HEK293 (cell line): ENCODE data around the gene ANKRD28.

Source experiments
- CTCF ChIP-seq: fragments of 450-650 bp; formaldehyde crosslinking; IDR thresholded peaks from 2 replicates; pipeline ENCODE4 v1.5.1; 2016; ENCODE audit warnings: missing biosample characterization, missing genetic modification characterization
- MEIS1 ChIP-seq: sonication (generic); formaldehyde crosslinking; IDR thresholded peaks from 2 replicates; pipeline ENCODE4 v1.8.1; 2022; ENCODE audit warnings: missing genetic modification reagents, mild to moderate bottlenecking, borderline replicate concordance
- ZFP3 ChIP-seq: fragments of 450-650 bp; formaldehyde crosslinking; IDR thresholded peaks from 2 replicates; pipeline ENCODE4 v1.5.1; 2016; ENCODE audit warnings: low read depth, missing biosample characterization, missing genetic modification characterization
- ZNF274 ChIP-seq, 2 experiments: fragments of 200-500 bp in 1 of 2; fragments of 450-650 bp in 1 of 2; sonication (Bioruptor generic) in 1 of 2; formaldehyde crosslinking in 1 of 2; IDR thresholded peaks; 2 replicates each; pipeline versions ENCODE4 v1.5.1 to v1.6.1; 2014 to 2016; ENCODE audit warnings: borderline replicate concordance in 1 of 2, inconsistent platforms in 1 of 2, low read length in 1 of 2, missing biosample characterization in 1 of 2, missing genetic modification characterization in 1 of 2
- ZNF558 ChIP-seq: fragments of 450-650 bp; formaldehyde crosslinking; IDR thresholded peaks from 2 replicates; pipeline ENCODE4 v1.5.1; 2016; ENCODE audit warnings: missing biosample characterization, missing genetic modification characterization
- ZNF670 ChIP-seq: fragments of 450-650 bp; formaldehyde crosslinking; IDR thresholded peaks from 2 replicates; pipeline ENCODE4 v1.5.1; 2016; ENCODE audit warnings: missing biosample characterization, missing genetic modification characterization, low read depth
- ZSCAN5A ChIP-seq: fragments of 450-650 bp; formaldehyde crosslinking; IDR thresholded peaks from 2 replicates; pipeline ENCODE4 v1.5.1; 2016; ENCODE audit warnings: missing biosample characterization, missing genetic modification characterization
- TF ChIP-seq, protein P1 (sequence below): IDR thresholded peaks from 2 replicates; pipeline ENCODE4 v1.6.1; 2011; ENCODE audit warnings: mild to moderate bottlenecking, low read depth, low read length, borderline replicate concordance
- TF ChIP-seq, protein P2 (sequence below): fragments of 450-650 bp; formaldehyde crosslinking; IDR thresholded peaks from 2 replicates; pipeline ENCODE4 v1.5.1; 2016; ENCODE audit warnings: missing biosample characterization, missing genetic modification characterization
- TF ChIP-seq, protein P3 (sequence below): fragments of 450-650 bp; formaldehyde crosslinking; IDR thresholded peaks from 2 replicates; pipeline ENCODE4 v1.5.1; 2016; ENCODE audit warnings: missing biosample characterization, missing genetic modification characterization
- TF ChIP-seq, protein P4 (sequence below): fragments of 450-650 bp; IDR thresholded peaks from 2 replicates; pipeline ENCODE4 v1.5.1; 2018; ENCODE audit warnings: missing biosample characterization, missing genetic modification characterization

DNA sequence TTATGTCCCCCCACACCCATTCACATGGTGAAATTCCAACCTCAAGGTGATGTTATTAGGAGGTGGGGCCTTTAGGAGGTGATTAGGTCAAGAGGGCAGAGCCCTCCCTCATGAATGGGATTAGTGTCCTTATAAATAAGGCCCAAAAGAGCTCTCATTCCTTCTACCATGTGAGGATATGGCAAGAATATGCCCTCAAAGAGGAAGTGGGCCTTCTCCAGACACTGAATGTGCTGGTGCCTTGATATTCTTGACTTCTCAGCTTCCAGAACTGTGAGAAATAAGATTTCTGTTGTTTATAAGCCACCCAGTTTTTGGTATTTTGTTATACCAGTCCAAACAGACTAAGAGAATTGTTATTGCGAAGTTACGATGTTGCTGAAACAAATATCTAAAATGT, 94.4 kb downstream of the ANKRD28 start:
- TF ChIP-seq, protein P1, sequence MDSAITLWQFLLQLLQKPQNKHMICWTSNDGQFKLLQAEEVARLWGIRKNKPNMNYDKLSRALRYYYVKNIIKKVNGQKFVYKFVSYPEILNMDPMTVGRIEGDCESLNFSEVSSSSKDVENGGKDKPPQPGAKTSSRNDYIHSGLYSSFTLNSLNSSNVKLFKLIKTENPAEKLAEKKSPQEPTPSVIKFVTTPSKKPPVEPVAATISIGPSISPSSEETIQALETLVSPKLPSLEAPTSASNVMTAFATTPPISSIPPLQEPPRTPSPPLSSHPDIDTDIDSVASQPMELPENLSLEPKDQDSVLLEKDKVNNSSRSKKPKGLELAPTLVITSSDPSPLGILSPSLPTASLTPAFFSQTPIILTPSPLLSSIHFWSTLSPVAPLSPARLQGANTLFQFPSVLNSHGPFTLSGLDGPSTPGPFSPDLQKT: no peak
- TF ChIP-seq ZNF670 (tag by site-specific recombination) (no peak), CTCF (tag by site-specific recombination) (no peak), ZNF274 (IDR thresholded peaks at IDR 0.05; ENCODE audit: low read length) (no peak), ZNF274 (tag by site-specific recombination; IDR thresholded peaks at IDR 0.05; ENCODE audit: borderline replicate concordance) (no peak), ZSCAN5A (no peak), ZNF558 (tag by site-specific recombination) (no peak), ZFP3 (tag by site-specific recombination) (no peak), MEIS1 (CRISPR knock-in tag) (no peak)
- TF ChIP-seq, protein P2, sequence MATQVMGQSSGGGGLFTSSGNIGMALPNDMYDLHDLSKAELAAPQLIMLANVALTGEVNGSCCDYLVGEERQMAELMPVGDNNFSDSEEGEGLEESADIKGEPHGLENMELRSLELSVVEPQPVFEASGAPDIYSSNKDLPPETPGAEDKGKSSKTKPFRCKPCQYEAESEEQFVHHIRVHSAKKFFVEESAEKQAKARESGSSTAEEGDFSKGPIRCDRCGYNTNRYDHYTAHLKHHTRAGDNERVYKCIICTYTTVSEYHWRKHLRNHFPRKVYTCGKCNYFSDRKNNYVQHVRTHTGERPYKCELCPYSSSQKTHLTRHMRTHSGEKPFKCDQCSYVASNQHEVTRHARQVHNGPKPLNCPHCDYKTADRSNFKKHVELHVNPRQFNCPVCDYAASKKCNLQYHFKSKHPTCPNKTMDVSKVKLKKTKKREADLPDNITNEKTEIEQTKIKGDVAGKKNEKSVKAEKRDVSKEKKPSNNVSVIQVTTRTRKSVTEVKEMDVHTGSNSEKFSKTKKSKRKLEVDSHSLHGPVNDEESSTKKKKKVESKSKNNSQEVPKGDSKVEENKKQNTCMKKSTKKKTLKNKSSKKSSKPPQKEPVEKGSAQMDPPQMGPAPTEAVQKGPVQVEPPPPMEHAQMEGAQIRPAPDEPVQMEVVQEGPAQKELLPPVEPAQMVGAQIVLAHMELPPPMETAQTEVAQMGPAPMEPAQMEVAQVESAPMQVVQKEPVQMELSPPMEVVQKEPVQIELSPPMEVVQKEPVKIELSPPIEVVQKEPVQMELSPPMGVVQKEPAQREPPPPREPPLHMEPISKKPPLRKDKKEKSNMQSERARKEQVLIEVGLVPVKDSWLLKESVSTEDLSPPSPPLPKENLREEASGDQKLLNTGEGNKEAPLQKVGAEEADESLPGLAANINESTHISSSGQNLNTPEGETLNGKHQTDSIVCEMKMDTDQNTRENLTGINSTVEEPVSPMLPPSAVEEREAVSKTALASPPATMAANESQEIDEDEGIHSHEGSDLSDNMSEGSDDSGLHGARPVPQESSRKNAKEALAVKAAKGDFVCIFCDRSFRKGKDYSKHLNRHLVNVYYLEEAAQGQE (tag by site-specific recombination): no peak
- TF ChIP-seq, protein P3, sequence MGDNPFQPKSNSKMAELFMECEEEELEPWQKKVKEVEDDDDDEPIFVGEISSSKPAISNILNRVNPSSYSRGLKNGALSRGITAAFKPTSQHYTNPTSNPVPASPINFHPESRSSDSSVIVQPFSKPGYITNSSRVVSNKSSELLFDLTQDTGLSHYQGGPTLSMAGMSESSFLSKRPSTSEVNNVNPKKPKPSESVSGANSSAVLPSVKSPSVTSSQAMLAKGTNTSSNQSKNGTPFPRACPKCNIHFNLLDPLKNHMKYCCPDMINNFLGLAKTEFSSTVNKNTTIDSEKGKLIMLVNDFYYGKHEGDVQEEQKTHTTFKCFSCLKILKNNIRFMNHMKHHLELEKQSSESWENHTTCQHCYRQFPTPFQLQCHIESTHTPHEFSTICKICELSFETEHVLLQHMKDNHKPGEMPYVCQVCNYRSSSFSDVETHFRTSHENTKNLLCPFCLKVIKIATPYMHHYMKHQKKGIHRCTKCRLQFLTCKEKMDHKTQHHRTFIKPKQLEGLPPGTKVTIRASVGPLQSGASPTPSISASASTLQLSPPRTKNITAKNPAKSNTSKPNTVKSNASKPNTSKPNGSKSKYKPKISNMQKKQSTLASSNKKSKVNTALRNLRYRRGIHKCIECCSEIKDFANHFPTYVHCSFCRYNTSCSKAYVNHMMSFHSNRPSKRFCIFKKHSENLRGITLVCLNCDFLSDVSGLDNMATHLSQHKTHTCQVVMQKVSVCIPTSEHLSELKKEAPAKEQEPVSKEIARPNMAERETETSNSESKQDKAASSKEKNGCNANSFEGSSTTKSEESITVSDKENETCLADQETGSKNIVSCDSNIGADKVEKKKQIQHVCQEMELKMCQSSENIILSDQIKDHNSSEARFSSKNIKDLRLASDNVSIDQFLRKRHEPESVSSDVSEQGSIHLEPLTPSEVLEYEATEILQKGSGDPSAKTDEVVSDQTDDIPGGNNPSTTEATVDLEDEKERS (tag by site-specific recombination): no peak
- TF ChIP-seq, protein P4, sequence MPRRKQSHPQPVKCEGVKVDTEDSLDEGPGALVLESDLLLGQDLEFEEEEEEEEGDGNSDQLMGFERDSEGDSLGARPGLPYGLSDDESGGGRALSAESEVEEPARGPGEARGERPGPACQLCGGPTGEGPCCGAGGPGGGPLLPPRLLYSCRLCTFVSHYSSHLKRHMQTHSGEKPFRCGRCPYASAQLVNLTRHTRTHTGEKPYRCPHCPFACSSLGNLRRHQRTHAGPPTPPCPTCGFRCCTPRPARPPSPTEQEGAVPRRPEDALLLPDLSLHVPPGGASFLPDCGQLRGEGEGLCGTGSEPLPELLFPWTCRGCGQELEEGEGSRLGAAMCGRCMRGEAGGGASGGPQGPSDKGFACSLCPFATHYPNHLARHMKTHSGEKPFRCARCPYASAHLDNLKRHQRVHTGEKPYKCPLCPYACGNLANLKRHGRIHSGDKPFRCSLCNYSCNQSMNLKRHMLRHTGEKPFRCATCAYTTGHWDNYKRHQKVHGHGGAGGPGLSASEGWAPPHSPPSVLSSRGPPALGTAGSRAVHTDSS (tag by site-specific recombination): no peak
